Inferior parietal cortex (tissue), 1 donor: ENCODE measurements around the gene AMACR.
"Not testable (repeated sequence)": the region's sequence is repeated elsewhere in the genome, so short reads cannot be mapped to it uniquely, and the experiment has no call there.

Experiments used
- DNase-seq: peaks from one replicate; pipeline ENCODE4 v3.0.0-alpha.2; 2016; ENCODE audit errors: extremely low spot score

AMACR gene

DNA sequence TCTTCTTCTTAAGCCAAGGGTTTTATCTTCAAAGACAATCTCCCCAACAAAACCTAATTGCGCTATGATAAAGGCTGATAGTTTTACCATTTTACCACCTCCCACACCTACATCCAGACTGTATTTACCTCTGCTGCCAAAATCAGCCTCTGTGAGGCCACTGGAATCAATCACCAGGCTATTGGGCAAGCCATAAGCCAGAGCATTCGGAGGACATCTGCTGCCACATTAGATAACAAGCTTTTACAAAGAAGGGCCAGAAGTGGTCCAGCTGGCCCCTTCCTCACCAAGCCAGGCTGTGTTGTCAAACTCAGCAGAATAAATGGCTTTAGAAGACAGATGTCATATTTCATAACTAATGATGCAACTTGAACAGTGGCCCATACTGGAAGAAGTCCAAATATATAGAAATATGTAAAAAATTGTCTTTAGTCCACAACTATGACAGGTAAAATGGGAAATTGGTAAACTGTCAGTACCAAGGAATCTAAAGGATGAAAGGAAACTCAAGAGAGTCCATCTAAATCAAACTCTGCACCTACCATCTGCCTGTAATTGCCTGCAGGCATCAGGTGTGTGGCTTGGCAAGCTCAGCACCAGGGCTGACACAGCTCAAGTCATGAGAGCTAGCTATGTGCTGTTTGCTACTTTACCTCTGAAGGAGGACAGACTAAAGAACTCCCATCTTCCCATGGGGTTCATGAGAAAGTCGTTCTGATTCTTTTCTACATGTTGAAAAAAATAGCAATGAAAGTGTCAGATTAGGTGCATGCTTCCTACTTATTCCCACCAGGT is 39.4 kb downstream of the AMACR start:
- no peak for DNase-seq

DNA sequence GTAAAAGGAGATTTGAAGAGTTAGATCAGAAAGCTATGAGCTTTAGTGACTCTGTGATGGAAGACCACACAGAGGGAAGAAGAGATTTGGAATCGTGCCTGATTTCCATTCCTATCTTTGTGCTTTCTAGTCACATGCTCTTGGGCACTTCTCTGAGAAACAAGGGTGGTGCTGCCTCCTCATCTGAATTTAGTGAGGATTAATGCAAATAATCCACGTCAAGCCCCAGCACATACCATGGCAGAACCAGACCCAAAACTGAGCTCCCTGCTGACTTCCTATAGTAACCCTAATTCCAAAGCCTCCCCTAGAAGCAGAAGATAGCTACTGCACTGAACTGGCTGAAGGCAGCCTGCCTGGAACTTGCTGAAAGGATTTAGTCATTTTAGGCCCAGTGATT is 41.0 kb downstream of the AMACR start:
- no peak for DNase-seq

DNA sequence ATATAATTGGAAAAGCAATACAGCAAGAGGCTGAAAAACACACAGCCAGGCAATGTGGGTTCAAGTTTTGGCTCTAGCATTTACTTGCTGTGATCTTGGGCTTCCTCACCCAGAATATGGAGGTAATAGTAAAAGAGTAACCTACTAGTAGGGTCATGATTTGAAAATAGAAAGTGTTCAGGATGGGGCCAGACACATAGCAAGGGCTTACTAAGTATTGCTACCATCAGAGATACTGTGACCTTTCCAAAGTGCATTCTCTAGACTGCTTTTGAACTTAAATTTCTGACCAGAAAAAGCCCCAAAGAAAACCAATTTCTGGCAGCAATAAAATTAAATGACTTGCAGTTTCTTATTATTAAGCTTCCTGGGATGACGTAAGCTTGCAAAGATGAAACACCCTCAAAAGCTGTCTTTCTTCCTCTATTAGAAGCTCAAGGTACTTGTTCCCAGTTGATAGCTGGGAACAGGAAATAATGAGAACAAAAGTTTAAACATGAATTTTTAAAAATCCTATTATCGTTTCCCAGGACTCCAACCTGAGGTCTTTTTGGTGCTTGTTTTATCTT is 43.6 kb downstream of the AMACR start:
- DNase-seq = no peak

- DNase-seq = no peak
Observed at GRCh38 chr5:33958176-33958575, 49.7 kb downstream of the AMACR start.

GRCh38 chr5:33957577-33958150 is 50.2 kb downstream of the AMACR start:
- no peak for DNase-seq

DNA sequence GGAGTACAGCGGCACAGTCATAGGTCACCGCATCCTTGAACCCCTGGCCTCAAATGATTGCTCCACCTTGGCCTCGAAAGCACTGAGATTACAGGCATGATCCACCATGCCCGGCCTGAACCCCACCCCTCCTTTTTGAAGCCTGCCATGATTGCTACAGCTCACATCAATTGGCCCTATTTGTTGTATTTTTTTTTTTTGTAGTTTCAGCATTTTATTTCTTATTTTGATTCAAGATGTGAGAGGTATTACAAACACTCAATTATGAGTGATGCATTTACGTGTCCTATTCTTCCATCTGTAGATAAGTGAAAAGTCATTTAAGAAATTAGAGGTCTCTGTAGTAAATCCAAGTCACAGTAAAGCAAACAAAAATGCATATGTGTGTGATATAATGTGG is 55.7 kb downstream of the AMACR start:
- not testable (repeated sequence) for DNase-seq

DNA sequence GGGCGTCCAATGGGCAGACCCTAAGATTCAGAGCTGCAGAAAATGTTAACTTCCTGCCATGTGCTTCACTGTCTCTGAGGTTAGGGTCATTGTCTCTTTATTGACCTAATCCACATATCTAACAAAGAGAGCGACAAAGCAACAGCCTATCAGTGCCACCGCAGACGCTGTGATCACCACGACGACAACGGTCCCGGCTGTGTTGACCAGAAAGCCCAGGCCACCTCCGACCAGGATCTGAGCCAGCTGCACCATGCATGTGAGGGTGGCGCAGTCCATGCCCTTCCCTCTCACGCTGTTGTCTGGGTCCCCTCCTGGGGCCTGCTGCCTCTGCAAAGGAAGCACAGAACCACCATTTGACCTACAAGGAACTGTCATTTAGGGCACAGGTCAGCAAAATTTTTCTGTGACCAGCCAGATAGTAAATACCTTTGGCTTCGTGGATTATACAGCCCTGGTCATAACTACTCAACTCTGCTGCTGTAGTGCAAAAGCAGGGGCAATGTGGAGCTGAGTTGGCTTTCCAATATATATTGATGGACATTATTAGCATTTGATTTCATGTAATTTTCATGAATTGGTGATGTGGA is 63.2 kb downstream of the AMACR start:
- DNase-seq = no peak

- DNase-seq = no peak
Observed at GRCh38 chr5:33941090-33941489, 66.8 kb downstream of the AMACR start.

DNA sequence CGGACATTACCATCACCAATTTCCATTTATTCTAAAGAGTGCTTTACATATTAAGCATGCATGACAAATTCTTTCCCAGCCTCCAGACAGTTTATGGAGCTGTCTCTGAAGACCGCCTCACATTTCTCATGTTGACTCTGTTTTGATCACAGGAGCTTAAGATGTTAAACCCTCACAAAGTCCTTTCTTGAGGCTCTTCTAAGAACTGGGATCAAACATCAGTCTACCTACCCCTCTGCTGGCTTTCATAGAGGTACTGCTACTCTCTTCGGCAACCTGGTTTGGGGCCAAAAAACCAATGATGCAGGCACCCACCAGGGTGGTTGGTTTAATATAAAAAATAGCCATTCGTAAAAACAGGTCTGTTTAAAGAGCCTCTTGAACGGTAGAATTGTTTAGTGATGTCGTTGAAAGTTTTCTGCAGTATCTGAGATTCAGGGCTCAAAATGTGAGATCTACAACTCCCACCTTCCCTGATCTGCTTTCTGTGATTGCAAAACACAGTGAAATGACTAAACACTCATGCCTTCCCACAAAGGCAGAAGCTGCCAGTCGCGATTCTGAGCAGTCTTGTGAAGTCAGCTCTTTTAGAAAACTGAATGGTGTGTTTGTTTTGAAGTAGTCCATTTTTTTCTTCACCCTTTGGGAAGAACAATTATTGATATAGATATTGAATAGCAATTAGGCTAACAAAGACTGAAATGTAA is 68.1 kb downstream of the AMACR start:
- DNase-seq = no peak

DNA sequence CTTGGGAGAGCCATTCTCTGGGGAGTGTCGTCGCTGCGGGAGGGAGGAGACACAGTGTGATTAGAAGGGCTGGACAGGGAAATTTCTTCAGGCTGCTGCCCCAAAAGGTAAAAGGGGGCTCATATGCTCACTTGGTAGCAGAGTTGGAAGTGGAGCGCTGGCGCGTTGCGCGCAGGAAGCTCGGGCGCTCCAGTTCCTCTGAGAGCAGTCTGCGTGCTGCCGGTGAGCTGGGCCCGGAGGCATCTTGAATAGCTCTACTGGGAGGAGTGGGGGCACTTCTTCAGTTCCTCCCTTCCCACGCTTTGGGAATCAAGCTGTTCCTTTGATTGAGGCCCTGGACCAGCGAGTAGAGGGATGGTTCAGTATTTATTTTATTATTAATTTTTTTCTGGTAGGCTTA is 69.0 kb downstream of the AMACR start:
- no peak for DNase-seq

DNA sequence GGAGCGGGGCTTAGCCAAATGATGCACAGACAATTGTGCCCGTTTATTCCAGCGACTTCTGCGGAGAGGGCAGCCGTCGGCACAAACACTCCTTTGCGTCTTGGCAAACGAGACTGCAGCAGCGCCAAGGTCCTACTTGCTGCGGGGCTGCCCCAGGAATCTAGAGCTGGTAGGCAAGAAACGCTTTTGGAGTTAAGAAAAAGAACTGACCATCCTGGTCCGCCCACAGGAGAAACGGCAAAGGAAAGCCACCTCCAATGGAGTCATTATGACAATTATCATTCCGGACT is 69.4 kb downstream of the AMACR start:
- DNase-seq = no peak

DNA sequence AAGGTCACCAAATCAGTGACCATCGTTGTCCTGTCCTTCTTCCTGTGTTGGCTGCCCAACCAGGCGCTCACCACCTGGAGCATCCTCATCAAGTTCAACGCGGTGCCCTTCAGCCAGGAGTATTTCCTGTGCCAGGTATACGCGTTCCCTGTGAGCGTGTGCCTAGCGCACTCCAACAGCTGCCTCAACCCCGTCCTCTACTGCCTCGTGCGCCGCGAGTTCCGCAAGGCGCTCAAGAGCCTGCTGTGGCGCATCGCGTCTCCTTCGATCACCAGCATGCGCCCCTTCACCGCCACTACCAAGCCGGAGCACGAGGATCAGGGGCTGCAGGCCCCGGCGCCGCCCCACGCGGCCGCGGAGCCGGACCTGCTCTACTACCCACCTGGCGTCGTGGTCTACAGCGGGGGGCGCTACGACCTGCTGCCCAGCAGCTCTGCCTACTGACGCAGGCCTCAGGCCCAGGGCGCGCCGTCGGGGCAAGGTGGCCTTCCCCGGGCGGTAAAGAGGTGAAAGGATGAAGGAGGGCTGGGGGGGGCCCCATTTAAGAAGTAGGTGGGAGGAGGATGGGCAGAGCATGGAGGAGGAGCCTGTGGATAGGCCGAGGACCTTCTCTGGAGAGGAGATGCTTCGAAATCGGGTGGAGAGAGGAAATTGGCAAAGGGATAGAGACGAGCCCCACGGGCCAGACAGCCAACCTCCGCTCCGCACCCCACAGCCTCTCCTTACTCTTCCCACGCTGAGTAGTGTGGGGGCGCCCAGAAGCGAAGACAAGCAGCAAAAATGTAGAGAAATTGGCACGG is 69.9 kb downstream of the AMACR start:
- no peak for DNase-seq

GRCh38 chr5:33937017-33937706 is 70.7 kb downstream of the AMACR start:
- no peak for DNase-seq

DNA sequence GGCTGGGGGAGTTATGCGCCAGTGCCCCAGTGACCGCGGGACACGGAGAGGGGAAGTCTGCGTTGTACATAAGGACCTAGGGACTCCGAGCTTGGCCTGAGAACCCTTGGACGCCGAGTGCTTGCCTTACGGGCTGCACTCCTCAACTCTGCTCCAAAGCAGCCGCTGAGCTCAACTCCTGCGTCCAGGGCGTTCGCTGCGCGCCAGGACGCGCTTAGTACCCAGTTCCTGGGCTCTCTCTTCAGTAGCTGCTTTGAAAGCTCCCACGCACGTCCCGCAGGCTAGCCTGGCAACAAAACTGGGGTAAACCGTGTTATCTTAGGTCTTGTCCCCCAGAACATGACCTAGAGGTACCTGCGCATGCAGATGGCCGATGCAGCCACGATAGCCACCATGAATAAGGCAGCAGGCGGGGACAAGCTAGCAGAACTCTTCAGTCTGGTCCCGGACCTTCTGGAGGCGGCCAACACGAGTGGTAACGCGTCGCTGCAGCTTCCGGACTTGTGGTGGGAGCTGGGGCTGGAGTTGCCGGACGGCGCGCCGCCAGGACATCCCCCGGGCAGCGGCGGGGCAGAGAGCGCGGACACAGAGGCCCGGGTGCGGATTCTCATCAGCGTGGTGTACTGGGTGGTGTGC is 71.4 kb downstream of the AMACR start, which contains the start of gene RXFP3:
TSS of gene RXFP3 (plus strand) at position 6 of the 636 bp plus-strand sequence. CDS start at position 361, 355 bp downstream.
- DNase-seq = no peak
